Measurements from ENCODE around the gene PPP1R10.

DNA sequence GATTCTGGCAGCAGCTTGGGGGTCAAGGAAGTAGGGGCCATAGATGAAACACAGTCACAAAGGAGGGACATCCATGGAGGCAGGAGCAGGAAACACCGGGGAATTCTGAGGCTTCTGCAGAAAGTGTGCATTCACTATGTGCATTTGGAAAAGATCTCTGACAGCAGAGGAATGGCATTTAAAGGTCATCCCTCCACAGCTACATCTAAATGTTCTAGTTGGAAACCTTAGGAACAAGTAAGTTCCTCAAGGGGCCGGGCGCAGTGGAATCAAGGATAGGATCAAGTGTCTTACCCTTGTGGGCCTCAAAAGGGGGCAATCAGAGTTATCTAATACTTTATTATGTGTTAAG is 38.7 kb upstream of the PPP1R10 start:
- TF ChIP-seq, protein P1, sequence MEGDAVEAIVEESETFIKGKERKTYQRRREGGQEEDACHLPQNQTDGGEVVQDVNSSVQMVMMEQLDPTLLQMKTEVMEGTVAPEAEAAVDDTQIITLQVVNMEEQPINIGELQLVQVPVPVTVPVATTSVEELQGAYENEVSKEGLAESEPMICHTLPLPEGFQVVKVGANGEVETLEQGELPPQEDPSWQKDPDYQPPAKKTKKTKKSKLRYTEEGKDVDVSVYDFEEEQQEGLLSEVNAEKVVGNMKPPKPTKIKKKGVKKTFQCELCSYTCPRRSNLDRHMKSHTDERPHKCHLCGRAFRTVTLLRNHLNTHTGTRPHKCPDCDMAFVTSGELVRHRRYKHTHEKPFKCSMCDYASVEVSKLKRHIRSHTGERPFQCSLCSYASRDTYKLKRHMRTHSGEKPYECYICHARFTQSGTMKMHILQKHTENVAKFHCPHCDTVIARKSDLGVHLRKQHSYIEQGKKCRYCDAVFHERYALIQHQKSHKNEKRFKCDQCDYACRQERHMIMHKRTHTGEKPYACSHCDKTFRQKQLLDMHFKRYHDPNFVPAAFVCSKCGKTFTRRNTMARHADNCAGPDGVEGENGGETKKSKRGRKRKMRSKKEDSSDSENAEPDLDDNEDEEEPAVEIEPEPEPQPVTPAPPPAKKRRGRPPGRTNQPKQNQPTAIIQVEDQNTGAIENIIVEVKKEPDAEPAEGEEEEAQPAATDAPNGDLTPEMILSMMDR (IDR thresholded peaks at IDR 0.05; ENCODE audit: low read length): no peak
- TF ChIP-seq EZH2 (optimal IDR thresholded peaks at IDR 0.05; ENCODE audit: low read depth, low read length): no peak
